ENCODE measurements around the gene PCYT1A.

- TF ChIP-seq CTCF (conservative IDR thresholded peaks at IDR 0.05) (no peak), EZH2 (IDR thresholded peaks at IDR 0.05; ENCODE audit: low read depth) (no peak)
Measured at GRCh38 chr3:196321162-196321561, 33.6 kb upstream of the PCYT1A start.
